Testis (tissue), 3 donors: Measurements from ENCODE around the gene TRABD2B. TPM values are rescaled to one million over a fixed set of nuclear protein-coding genes. Genes with fewer than 3 reads are reported as not detected.

Source experiments
- DNase-seq: peaks from one replicate; pipeline ENCODE4 v3.0.0-alpha.2; 2019
- H3K27ac ChIP-seq, 2 donors: fragments of 200-600 bp; sonication (generic); one replicate each; pipeline ENCODE4 v1.5.1; 2019
- H3K27me3 ChIP-seq: fragments of 200-600 bp; sonication (generic); one replicate; pipeline ENCODE4 v1.5.1; 2019
- H3K36me3 ChIP-seq: fragments of 200-600 bp; sonication (generic); one replicate; pipeline ENCODE4 v1.5.1; 2017; ENCODE audit warnings: low read depth; ENCODE audit errors: missing control alignments
- H3K4me1 ChIP-seq: fragments of 200-600 bp; sonication (generic); one replicate; pipeline ENCODE4 v1.5.1; 2019
- H3K4me3 ChIP-seq, 2 donors: fragments of 200-600 bp; sonication (generic); one replicate each; pipeline ENCODE4 v1.5.1; 2017 to 2019
- H3K9me3 ChIP-seq: fragments of 200-600 bp; sonication (generic); one replicate; pipeline ENCODE4 v1.5.1; 2017
- POLR2A ChIP-seq: fragments of 450-650 bp; IDR thresholded peaks from one replicate; pipeline ENCODE4 v1.6.1; 2017; ENCODE audit warnings: antibody characterized with exemption, mild to moderate bottlenecking, moderate library complexity
- WGBS, 2 donors: methylation state at CpG; one replicate each; pipeline ENCODE4 v1.1.5; 2018; 5-methylcytosine and 5-hydroxymethylcytosine counted together
- intact Hi-C: fragments of 100-400 bp; cut with DNase I; formaldehyde crosslinking; loops from one replicate; pipeline ENCODE4 v1.15.1; 2023; ENCODE audit warnings: low total_unique reads
- polyA plus RNA-seq: library from polyadenylated mRNA; stranded (reverse); fragments of 350-450 nt; fragmentation: Illumina TruSeq; extraction: RNeasy Lipid Tissue Mini Kit (QIAGEN cat#74804); gene quantifications from one replicate; pipeline ENCODE4 v1.2.3, GENCODE V29; 2014; ENCODE audit warnings: low read depth, low replicate concordance; ENCODE audit not compliant: insufficient read depth
- total RNA-seq, 2 donors: library from RNA; depleted of rRNA; stranded (reverse); fragments of >200 nt; gene quantifications; one replicate each; pipeline ENCODE4 v1.2.3, GENCODE V29; 2016
- TF ChIP-seq, protein P1 (sequence below), 3 experiments: fragments of 450-650 bp in 2 of 3; fragments of 200-600 bp in 1 of 3; sonication (generic) in 1 of 3; IDR thresholded peaks; one replicate each; pipeline ENCODE4 v1.5.1; 2016 to 2019; ENCODE audit warnings: antibody characterized with exemption in 3 of 3, mild to moderate bottlenecking in 2 of 3, moderate library complexity in 1 of 3

TRABD2B gene
- total and polyA plus RNA-seq, 3 donors from 2014 or later = 1.9 to 2.7 (median 2.0) TPM

- WGBS, 2 donors = 94 to 100% methylated on average over 2 of the region's 2 CpGs
- TF ChIP-seq, protein P1, sequence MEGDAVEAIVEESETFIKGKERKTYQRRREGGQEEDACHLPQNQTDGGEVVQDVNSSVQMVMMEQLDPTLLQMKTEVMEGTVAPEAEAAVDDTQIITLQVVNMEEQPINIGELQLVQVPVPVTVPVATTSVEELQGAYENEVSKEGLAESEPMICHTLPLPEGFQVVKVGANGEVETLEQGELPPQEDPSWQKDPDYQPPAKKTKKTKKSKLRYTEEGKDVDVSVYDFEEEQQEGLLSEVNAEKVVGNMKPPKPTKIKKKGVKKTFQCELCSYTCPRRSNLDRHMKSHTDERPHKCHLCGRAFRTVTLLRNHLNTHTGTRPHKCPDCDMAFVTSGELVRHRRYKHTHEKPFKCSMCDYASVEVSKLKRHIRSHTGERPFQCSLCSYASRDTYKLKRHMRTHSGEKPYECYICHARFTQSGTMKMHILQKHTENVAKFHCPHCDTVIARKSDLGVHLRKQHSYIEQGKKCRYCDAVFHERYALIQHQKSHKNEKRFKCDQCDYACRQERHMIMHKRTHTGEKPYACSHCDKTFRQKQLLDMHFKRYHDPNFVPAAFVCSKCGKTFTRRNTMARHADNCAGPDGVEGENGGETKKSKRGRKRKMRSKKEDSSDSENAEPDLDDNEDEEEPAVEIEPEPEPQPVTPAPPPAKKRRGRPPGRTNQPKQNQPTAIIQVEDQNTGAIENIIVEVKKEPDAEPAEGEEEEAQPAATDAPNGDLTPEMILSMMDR (IDR thresholded peaks at IDR 0.05) = no peak
- TF ChIP-seq POLR2A = no peak
Observed at GRCh38 chr1:47971385-47972160, 25.6 kb downstream of the TRABD2B start.

DNA sequence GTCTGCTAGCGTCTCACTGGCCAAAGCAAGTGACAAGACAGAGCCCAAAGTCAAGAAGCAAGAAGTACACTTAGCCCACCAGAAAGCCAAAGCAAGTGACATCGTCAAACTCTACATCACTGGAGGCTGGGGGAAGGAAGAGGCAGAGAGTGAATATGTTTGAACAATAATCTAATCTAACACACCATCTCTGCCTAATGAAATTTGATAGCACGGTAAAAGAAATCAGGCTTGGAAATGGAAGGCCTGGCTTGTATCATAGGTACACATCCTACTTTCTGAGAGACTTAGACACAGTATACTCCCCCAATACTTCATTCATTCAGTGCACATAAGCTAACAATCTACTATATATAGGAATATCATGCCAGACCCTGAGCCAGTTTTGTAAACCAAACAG is 26.3 kb downstream of the TRABD2B start:
- no peaks in the 10 kb centered on the region for H3K4me1 ChIP-seq
- intact Hi-C loops = no loop called here
- no peaks in the 10 kb centered on the region for H3K9me3 ChIP-seq
- TF ChIP-seq POLR2A = no peak
- TF ChIP-seq, protein P1 (IDR thresholded peaks at IDR 0.05) = no peak
- WGBS, 2 donors = 92 to 95% methylated on average over 3 of the region's 3 CpGs
- no peak overlapping the region for H3K27ac ChIP-seq
- no peaks in the 10 kb centered on the region for H3K36me3 ChIP-seq
- H3K27me3 ChIP-seq = no peaks in the 10 kb centered on the region
- DNase-seq = no peak
- H3K4me3 ChIP-seq = no peak overlapping the region

More at GRCh38 chr1:47971385-47972160, 25.6 kb downstream of the TRABD2B start:
- intact Hi-C loops = no loop called here
- no peaks in the 10 kb centered on the region for H3K4me1 ChIP-seq
- no peak overlapping the region for H3K4me3 ChIP-seq
- no peaks in the 10 kb centered on the region for H3K9me3 ChIP-seq
- H3K27me3 ChIP-seq = no peaks in the 10 kb centered on the region
- no peaks in the 10 kb centered on the region for H3K36me3 ChIP-seq
- no peak overlapping the region for H3K27ac ChIP-seq
- no peak for DNase-seq

DNA sequence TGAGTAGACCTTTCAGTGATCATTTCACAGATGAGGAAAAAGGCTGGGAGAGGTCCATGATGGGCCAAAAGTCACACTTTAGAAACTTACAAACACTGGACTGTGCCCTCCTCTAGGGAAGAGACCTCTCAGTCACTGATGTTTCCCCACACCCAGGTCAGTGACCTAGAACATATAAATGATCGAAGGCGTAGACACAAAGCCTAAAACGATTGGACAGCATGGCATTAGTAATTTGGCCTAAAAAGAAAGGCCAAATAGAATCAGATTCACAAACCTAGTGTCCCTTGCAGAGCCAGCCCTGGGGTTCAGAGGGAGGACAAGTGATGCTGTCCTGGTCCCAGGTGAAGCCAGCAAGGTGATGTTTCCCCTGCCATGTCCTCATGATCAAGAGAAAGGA is 27.7 kb downstream of the TRABD2B start:
- no peak for DNase-seq
- H3K27me3 ChIP-seq = no peaks in the 10 kb centered on the region
- 89 to 92% methylated on average over 3 of the region's 3 CpGs for WGBS, 2 donors
- H3K27ac ChIP-seq = no peak overlapping the region
- no peak overlapping the region for H3K4me3 ChIP-seq
- H3K36me3 ChIP-seq = no peaks in the 10 kb centered on the region
- no peak for TF ChIP-seq POLR2A
- TF ChIP-seq, protein P1 (IDR thresholded peaks at IDR 0.05) = no peak
- no peaks in the 10 kb centered on the region for H3K9me3 ChIP-seq
- intact Hi-C loops = no loop called here
- peaks cover 3% of the 10 kb centered on the region for H3K4me1 ChIP-seq

GRCh38 chr1:47968556-47968888 is 28.7 kb downstream of the TRABD2B start:
- Histone ChIP-seq H3K4me1 (peaks cover 13% of the 10 kb centered on the region), H3K9me3 (no peaks in the 10 kb centered on the region), H3K36me3 (no peaks in the 10 kb centered on the region), H3K27me3 (no peaks in the 10 kb centered on the region), H3K4me3 (no peak overlapping the region), H3K27ac (no peak overlapping the region)
- no peak for DNase-seq
- WGBS, 2 donors = 89 to 93% methylated on average over 3 of the region's 3 CpGs
- intact Hi-C loops = no loop called here
- no peak for TF ChIP-seq POLR2A
- TF ChIP-seq, protein P1 (IDR thresholded peaks at IDR 0.05) = no peak
